Loucy (cell line): Measurements from ENCODE around the gene FAM187B.

ENCODE experiments used
- H2AFZ ChIP-seq: fragments of 200-600 bp; sonication (generic); 2 replicates; pipeline ENCODE4 v1.6.0; 2016; ENCODE audit warnings: antibody characterized with exemption, mild to moderate bottlenecking, low read length, moderate library complexity
- H3F3A ChIP-seq: fragments of 200-600 bp; 2 replicates; pipeline ENCODE4 v1.6.0; 2016; ENCODE audit warnings: antibody characterized with exemption, low read depth, mild to moderate bottlenecking
- H3K27me3 ChIP-seq: fragments of 200-600 bp; sonication (generic); 2 replicates; pipeline ENCODE4 v1.6.1; 2014; ENCODE audit warnings: low read length, mild to moderate bottlenecking; ENCODE audit not compliant: insufficient read depth, poor library complexity, severe bottlenecking
- H3K36me3 ChIP-seq: fragments of 200-600 bp; sonication (generic); 2 replicates; pipeline ENCODE4 v1.6.1; 2016; ENCODE audit warnings: low read length; ENCODE audit not compliant: insufficient read depth
- H3K4me1 ChIP-seq: fragments of 200-600 bp; sonication (generic); 2 replicates; pipeline ENCODE4 v1.5.1; 2014; ENCODE audit warnings: low read length, mild to moderate bottlenecking; ENCODE audit not compliant: insufficient read depth, poor library complexity, severe bottlenecking
- H3K4me2 ChIP-seq: fragments of 200-600 bp; sonication (generic); 2 replicates; pipeline ENCODE4 v1.6.0; 2014; ENCODE audit warnings: antibody characterized with exemption, low read length, low read depth, mild to moderate bottlenecking; ENCODE audit not compliant: poor library complexity, severe bottlenecking
- H3K4me3 ChIP-seq: fragments of 200-600 bp; sonication (generic); 2 replicates; pipeline ENCODE4 v1.5.1; 2014; ENCODE audit warnings: low read length, mild to moderate bottlenecking, mixed read lengths; ENCODE audit not compliant: poor library complexity, severe bottlenecking
- H3K79me2 ChIP-seq: fragments of 200-600 bp; sonication (generic); 2 replicates; pipeline ENCODE4 v1.6.1; 2014; ENCODE audit warnings: low read length; ENCODE audit not compliant: insufficient read depth
- H3K9ac ChIP-seq: fragments of 200-600 bp; sonication (generic); 2 replicates; pipeline ENCODE4 v1.6.0; 2014; ENCODE audit warnings: mild to moderate bottlenecking, low read depth, low read length, moderate library complexity; ENCODE audit not compliant: poor library complexity, severe bottlenecking
- H3K9me2 ChIP-seq: fragments of 200-600 bp; sonication (generic); replicated peaks from 2 replicates; pipeline ENCODE4 v1.6.1; 2016; ENCODE audit warnings: low read depth, low read length, mixed read lengths
- H3K9me3 ChIP-seq: fragments of 200-600 bp; sonication (generic); 2 replicates; pipeline ENCODE4 v1.6.1; 2014; ENCODE audit warnings: mild to moderate bottlenecking, antibody characterized with exemption, low read length, low read depth; ENCODE audit not compliant: insufficient read depth
- H4K20me1 ChIP-seq: fragments of 200-600 bp; sonication (generic); 2 replicates; pipeline ENCODE4 v1.6.0; 2014; ENCODE audit warnings: antibody characterized with exemption, low read length, mild to moderate bottlenecking; ENCODE audit not compliant: insufficient read depth, poor library complexity, severe bottlenecking
- EZH2phosphoT487 ChIP-seq: fragments of 200-600 bp; IDR thresholded peaks from 2 replicates; pipeline ENCODE4 v1.6.1; 2018; ENCODE audit warnings: antibody characterized with exemption, mild to moderate bottlenecking, moderate library complexity, borderline replicate concordance
- TF ChIP-seq, protein P1 (sequence below): fragments of 200-600 bp; sonication (generic); conservative IDR thresholded peaks from 2 replicates; pipeline ENCODE4 v1.5.1; 2014; ENCODE audit warnings: mild to moderate bottlenecking, antibody characterized with exemption, low read length

FAM187B gene

DNA sequence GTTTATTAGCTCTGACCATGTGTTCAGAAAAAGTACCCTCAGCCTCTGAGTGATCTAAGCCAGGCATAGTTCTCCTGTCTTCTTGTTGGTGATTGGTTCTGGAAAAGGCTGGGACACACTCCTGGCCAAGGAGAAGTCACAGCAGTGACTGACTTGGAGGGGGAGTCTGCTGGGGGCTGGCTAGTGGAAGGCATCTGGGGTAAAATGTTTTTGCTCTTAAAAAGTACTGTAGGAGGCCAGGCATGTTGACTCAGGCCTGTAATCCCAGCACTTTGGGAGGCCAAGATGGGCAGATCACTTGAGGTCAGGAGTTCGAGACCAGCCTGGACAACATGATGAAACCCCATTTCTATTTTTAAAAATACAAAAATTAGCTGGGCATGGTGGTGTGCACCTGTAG, 21.7 kb downstream of the FAM187B start:
- no peak overlapping the region for H2AFZ ChIP-seq
- no peaks in the 10 kb centered on the region for H3K27me3 ChIP-seq
- H3K9ac ChIP-seq: no peak overlapping the region
- no peaks in the 10 kb centered on the region for H3K9me3 ChIP-seq
- H3K4me1 ChIP-seq: peaks cover 32% of the 10 kb centered on the region
- H3K36me3 ChIP-seq: no peaks in the 10 kb centered on the region
- H3K4me3 ChIP-seq: no peak overlapping the region
- H4K20me1 ChIP-seq: no peaks in the 10 kb centered on the region
- TF ChIP-seq, protein P1, sequence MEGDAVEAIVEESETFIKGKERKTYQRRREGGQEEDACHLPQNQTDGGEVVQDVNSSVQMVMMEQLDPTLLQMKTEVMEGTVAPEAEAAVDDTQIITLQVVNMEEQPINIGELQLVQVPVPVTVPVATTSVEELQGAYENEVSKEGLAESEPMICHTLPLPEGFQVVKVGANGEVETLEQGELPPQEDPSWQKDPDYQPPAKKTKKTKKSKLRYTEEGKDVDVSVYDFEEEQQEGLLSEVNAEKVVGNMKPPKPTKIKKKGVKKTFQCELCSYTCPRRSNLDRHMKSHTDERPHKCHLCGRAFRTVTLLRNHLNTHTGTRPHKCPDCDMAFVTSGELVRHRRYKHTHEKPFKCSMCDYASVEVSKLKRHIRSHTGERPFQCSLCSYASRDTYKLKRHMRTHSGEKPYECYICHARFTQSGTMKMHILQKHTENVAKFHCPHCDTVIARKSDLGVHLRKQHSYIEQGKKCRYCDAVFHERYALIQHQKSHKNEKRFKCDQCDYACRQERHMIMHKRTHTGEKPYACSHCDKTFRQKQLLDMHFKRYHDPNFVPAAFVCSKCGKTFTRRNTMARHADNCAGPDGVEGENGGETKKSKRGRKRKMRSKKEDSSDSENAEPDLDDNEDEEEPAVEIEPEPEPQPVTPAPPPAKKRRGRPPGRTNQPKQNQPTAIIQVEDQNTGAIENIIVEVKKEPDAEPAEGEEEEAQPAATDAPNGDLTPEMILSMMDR: no peak
- no peak for TF ChIP-seq EZH2phosphoT487
- H3K79me2 ChIP-seq: no peaks in the 10 kb centered on the region
- peaks cover 7% of the 10 kb centered on the region; the same call in 1 of the 2 replicates for H3F3A ChIP-seq
- no peaks in the 10 kb centered on the region for H3K9me2 ChIP-seq
- H3K4me2 ChIP-seq: peak overlapping the region; percentile 38

DNA sequence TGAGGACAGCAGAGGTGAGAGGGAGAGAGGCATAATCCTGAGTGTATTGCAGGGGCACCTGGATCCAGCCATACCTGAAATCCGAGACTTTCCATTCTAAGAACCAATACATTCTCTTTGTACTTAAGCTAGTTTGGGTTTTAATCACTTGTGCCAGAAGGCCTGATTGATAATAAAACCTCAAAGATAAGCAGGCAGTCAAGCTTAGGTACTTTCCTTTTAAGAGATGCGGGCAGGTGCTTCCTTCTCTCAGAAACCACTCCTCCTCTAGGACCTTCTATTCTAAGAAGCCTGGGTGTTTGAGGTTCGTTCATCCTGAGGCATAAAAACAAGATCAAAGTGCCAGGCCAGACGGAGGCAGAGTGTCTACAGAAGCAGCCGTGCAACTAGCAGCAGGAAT, 22.2 kb downstream of the FAM187B start:
- Histone ChIP-seq H3K9ac (no peak overlapping the region), H3K4me2 (peak overlapping the region; percentile 38), H2AFZ (no peak overlapping the region)

DNA sequence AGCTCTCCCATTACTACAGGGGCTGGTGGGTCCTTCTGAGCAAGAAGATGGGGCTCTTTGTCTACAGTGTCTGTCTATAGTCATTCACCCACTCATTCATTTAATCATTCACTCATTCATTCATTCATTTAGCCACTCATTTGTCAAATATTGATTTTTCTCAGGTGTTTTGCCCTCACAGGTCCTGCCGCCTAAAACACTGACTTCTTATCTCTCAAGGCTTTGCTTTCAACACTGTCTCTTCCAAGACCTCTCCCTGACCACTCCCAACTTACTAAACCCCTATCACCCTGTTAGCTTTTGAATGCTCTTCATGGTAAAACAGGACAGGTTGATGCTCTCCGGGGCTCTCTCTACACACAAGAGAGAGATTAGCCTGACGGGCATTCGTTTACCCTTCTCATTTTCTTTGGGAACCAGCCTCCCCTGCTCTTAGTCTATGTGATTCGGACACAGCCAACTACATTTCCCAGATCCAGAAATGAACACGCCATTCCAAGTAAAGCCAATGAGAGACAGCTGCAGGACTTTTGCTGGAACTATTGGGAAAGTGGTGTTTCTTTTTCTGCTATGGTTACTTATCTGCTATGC, 22.7 kb downstream of the FAM187B start:
- H2AFZ ChIP-seq: no peak overlapping the region
- H3F3A ChIP-seq: peaks cover 7% of the 10 kb centered on the region; the same call in 1 of the 2 replicates
- H3K4me2 ChIP-seq: peak overlapping the region; percentile 38
- TF ChIP-seq, protein P1: no peak
- TF ChIP-seq EZH2phosphoT487: no peak
- H4K20me1 ChIP-seq: no peaks in the 10 kb centered on the region
- H3K9me2 ChIP-seq: no peaks in the 10 kb centered on the region
- H3K9me3 ChIP-seq: no peaks in the 10 kb centered on the region
- no peaks in the 10 kb centered on the region for H3K36me3 ChIP-seq
- H3K79me2 ChIP-seq: no peaks in the 10 kb centered on the region
- H3K4me3 ChIP-seq: no peak overlapping the region
- H3K9ac ChIP-seq: no peak overlapping the region
- H3K4me1 ChIP-seq: peaks cover 24% of the 10 kb centered on the region
- no peaks in the 10 kb centered on the region for H3K27me3 ChIP-seq

More for the DNA sequence above, 22.2 kb downstream of the FAM187B start:
- Histone ChIP-seq H3K4me1 (peaks cover 27% of the 10 kb centered on the region), H3K9me3 (no peaks in the 10 kb centered on the region), H4K20me1 (no peaks in the 10 kb centered on the region), H3F3A (peaks cover 7% of the 10 kb centered on the region; the same call in 1 of the 2 replicates), H3K9me2 (no peaks in the 10 kb centered on the region), H3K4me3 (no peak overlapping the region), H3K79me2 (no peaks in the 10 kb centered on the region), H3K36me3 (no peaks in the 10 kb centered on the region), H3K27me3 (no peaks in the 10 kb centered on the region)
- no peak for TF ChIP-seq EZH2phosphoT487
- TF ChIP-seq, protein P1: no peak
